ENCODE results near the gene SLC18A3.

DNA sequence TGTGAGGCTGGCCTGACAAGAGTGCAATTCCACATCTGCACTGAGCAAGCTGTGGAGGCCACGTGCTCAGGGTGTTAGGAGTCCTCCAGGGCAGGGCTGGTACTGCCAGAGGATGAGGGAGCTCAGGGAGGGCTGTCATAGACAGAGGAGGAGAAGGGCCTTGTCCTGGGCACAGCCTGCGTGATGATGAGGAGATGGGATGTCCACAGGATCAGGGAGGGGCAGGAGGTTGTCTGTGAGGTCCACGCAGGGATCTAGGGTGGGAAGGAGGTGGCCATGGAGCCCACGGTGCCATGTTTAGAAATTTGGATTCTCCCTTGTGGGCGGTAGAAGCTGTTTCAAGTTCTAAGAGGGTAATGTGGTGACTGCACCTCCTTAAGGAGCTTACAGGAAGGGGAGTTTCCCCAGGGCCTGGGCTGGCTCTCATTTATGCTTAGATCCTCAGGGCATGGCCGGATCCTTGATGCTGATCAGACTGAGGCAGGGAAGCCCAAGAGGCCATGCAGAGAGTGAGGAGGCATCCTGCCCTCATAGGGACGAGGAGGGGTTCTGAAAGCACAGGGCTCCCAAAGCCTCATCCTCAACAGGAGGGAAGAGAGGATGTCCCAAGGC lies 34.0 kb downstream of the SLC18A3 start:
- TF ChIP-seq, protein P1, sequence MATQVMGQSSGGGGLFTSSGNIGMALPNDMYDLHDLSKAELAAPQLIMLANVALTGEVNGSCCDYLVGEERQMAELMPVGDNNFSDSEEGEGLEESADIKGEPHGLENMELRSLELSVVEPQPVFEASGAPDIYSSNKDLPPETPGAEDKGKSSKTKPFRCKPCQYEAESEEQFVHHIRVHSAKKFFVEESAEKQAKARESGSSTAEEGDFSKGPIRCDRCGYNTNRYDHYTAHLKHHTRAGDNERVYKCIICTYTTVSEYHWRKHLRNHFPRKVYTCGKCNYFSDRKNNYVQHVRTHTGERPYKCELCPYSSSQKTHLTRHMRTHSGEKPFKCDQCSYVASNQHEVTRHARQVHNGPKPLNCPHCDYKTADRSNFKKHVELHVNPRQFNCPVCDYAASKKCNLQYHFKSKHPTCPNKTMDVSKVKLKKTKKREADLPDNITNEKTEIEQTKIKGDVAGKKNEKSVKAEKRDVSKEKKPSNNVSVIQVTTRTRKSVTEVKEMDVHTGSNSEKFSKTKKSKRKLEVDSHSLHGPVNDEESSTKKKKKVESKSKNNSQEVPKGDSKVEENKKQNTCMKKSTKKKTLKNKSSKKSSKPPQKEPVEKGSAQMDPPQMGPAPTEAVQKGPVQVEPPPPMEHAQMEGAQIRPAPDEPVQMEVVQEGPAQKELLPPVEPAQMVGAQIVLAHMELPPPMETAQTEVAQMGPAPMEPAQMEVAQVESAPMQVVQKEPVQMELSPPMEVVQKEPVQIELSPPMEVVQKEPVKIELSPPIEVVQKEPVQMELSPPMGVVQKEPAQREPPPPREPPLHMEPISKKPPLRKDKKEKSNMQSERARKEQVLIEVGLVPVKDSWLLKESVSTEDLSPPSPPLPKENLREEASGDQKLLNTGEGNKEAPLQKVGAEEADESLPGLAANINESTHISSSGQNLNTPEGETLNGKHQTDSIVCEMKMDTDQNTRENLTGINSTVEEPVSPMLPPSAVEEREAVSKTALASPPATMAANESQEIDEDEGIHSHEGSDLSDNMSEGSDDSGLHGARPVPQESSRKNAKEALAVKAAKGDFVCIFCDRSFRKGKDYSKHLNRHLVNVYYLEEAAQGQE (IDR thresholded peaks at IDR 0.05; ENCODE audit: insufficient replicate concordance, low read depth): no peak
- TF ChIP-seq, protein P2, sequence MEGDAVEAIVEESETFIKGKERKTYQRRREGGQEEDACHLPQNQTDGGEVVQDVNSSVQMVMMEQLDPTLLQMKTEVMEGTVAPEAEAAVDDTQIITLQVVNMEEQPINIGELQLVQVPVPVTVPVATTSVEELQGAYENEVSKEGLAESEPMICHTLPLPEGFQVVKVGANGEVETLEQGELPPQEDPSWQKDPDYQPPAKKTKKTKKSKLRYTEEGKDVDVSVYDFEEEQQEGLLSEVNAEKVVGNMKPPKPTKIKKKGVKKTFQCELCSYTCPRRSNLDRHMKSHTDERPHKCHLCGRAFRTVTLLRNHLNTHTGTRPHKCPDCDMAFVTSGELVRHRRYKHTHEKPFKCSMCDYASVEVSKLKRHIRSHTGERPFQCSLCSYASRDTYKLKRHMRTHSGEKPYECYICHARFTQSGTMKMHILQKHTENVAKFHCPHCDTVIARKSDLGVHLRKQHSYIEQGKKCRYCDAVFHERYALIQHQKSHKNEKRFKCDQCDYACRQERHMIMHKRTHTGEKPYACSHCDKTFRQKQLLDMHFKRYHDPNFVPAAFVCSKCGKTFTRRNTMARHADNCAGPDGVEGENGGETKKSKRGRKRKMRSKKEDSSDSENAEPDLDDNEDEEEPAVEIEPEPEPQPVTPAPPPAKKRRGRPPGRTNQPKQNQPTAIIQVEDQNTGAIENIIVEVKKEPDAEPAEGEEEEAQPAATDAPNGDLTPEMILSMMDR (IDR thresholded peaks at IDR 0.05; ENCODE audit: insufficient read depth, low read length): no peak
- no peak for TF ChIP-seq SPI1 (IDR thresholded peaks at IDR 0.05; ENCODE audit: borderline replicate concordance, low read depth)

Data from HL-60 (cell line).